ENCODE measurements around the gene GPR75. TPM values are rescaled to one million over a fixed set of nuclear protein-coding genes. Genes with fewer than 3 reads are reported as not detected.

Gene GPR75
- polyA plus RNA-seq, 3 donors = 1.7 to 1.9 (median 1.8) TPM

DNA sequence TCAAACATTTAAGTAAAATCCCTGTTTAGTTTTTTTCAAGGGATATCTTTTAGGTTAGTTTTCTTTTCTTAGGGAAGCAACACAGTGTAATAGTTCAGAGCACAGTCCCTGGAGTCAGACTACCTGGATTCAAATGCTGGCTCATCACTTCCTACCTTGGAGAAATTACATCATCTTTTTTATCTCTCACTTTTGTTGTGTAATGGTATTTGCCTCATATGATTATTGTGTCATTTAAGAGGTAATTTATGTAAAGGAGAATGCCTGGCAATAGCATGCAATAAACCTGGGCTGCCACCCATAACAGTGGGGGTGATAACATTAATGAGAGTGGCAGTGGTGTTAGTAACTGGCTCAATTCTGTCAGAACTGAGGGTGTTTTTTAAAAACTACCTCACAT is 46.6 kb downstream of the GPR75 start:
- no peak for DNase-seq (ENCODE audit: low read depth in 3 of 3, low spot score in 2 of 3)

DNA sequence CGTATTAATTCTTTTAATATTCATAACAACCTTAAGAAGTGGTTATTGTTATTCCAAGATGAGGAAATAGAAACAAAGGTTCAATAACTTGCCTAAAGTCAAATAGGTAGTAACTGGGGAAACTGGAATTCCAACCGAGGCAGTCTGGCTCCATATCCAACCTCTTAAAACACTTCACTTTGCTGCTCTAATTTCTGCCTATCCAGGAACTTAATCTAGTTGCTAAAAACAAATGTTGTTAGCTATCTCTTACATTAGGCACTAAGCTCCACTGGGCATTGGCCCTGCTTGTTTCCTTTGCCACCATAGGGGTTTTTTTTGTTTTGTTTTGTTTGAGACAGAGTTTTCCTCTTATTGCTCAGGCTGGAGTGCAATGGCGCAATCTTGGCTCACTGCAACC is 48.2 kb downstream of the GPR75 start:
- DNase-seq (ENCODE audit: low read depth in 3 of 3, low spot score in 2 of 3) = no peak

Other genes starting within 250 kb of the GPR75 start
- 1 to 10 TPM; 3.8 to 4.5 (median 4.1) TPM for gene CHAC2, start 92.2 kb downstream of the GPR75 start, polyA plus RNA-seq (ENCODE audit: insufficient read length in 3 of 3)
- gene ASB3, start 73.0 kb downstream of the GPR75 start, polyA plus RNA-seq (ENCODE audit: insufficient read length in 3 of 3) = 10 to 100 TPM; 30.7 to 33.5 (median 33.4) TPM
- 10 to 100 TPM; 73.7 to 80.2 (median 76.3) TPM for gene ERLEC1, start 72.9 kb downstream of the GPR75 start, polyA plus RNA-seq (ENCODE audit: insufficient read length in 3 of 3)
- gene PSME4, start 111.0 kb upstream of the GPR75 start, polyA plus RNA-seq (ENCODE audit: insufficient read length in 3 of 3) = 10 to 100 TPM; 62.8 to 64.1 (median 63.3) TPM